Smooth muscle cell (in vitro differentiated cells): ENCODE results near the gene HNRNPUL1. TPM values are rescaled to one million over a fixed set of nuclear protein-coding genes. Genes with fewer than 3 reads are reported as not detected.

Experiments
- DNase-seq: peaks from one replicate; lab custom pipeline; 2025; ENCODE audit not compliant: unreplicated experiment; lab: John Stamatoyannopoulos, UW
- H2AFZ ChIP-seq: fragments of 200-600 bp; sonication (generic); 2 replicates; pipeline ENCODE4 v1.6.0; 2016; ENCODE audit warnings: antibody characterized with exemption, low read depth, mild to moderate bottlenecking
- H3F3A ChIP-seq: fragments of 200-600 bp; sonication (generic); 2 replicates; pipeline ENCODE4 v1.6.0; 2017; ENCODE audit warnings: antibody characterized with exemption, low read depth
- H3K27ac ChIP-seq: fragments of 200-600 bp; sonication (generic); 2 replicates; pipeline ENCODE4 v1.5.1; 2016; ENCODE audit warnings: low read depth, mild to moderate bottlenecking
- H3K27me3 ChIP-seq: fragments of 200-600 bp; sonication (generic); 2 replicates; pipeline ENCODE4 v1.6.1; 2016; ENCODE audit warnings: low read depth, mild to moderate bottlenecking
- H3K36me3 ChIP-seq: fragments of 200-600 bp; sonication (generic); 2 replicates; pipeline ENCODE4 v1.5.1; 2016; ENCODE audit warnings: low read depth
- H3K4me1 ChIP-seq: fragments of 200-600 bp; sonication (generic); 2 replicates; pipeline ENCODE4 v1.5.1; 2016; ENCODE audit warnings: low read depth
- H3K4me2 ChIP-seq: fragments of 200-600 bp; sonication (generic); 2 replicates; pipeline ENCODE4 v1.6.0; 2016; ENCODE audit warnings: mild to moderate bottlenecking
- H3K4me3 ChIP-seq: fragments of 200-600 bp; sonication (generic); 2 replicates; pipeline ENCODE4 v1.5.1; 2016; ENCODE audit warnings: mild to moderate bottlenecking
- H3K79me2 ChIP-seq: fragments of 200-600 bp; sonication (generic); 2 replicates; pipeline ENCODE4 v1.6.0; 2016; ENCODE audit warnings: low read depth, mild to moderate bottlenecking
- H3K9ac ChIP-seq: fragments of 200-600 bp; sonication (generic); 2 replicates; pipeline ENCODE4 v1.6.0; 2016; ENCODE audit warnings: low read depth
- H3K9me3 ChIP-seq: fragments of 200-600 bp; sonication (generic); replicated peaks from 2 replicates; pipeline ENCODE4 v1.5.1; 2016; ENCODE audit warnings: low read depth
- H4K20me1 ChIP-seq: fragments of 200-600 bp; sonication (generic); 2 replicates; pipeline ENCODE4 v1.6.0; 2016; ENCODE audit warnings: low read depth
- WGBS: methylation state at CpG from one replicate; pipeline ENCODE4 v1.1.7; 2016; ENCODE audit warnings: low lambda C conversion rate; 5-methylcytosine and 5-hydroxymethylcytosine counted together
- polyA plus RNA-seq: library from polyadenylated mRNA; unstranded; fragments of >200 nt; fragmentation: Nextera tagmentation; extraction: Ambion mirVana; gene quantifications from 2 replicates; pipeline ENCODE4 v1.2.1, GENCODE V29; 2016
- total RNA-seq: library from RNA; depleted of rRNA; stranded (reverse); fragments of >200 nt; gene quantifications from 2 replicates; pipeline ENCODE4 v1.2.3, GENCODE V29; 2014
- TF ChIP-seq, protein P1 (sequence below): fragments of 200-600 bp; sonication (generic); IDR thresholded peaks from 2 replicates; pipeline ENCODE4 v1.5.1; 2017; ENCODE audit warnings: borderline replicate concordance, mild to moderate bottlenecking, antibody characterized with exemption; ENCODE audit not compliant: insufficient read depth, poor library complexity, severe bottlenecking

The HNRNPUL1 gene
- total and polyA plus RNA-seq, 2 experiments from 2014 or later, result 101 to 125 TPM

DNA sequence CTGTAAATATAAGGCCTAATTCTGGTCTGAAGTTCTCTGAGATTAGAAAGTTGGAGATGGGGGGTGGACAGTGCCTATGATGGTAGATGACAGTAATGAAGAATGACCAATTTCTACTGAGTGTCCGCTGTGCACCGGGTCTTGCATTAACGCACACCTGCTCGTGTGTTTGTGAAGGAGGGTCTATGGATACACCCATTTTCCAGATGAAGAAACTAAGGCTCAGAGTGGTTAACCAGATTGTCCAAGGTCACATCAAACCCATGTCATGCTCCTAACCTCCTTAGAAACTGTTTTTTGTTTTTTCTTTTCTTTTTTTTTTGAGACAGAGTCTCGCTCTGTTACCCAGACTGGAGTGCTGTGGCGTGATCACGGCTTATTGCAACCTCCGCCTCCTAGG lies 31.5 kb upstream of the HNRNPUL1 start:
- Histone ChIP-seq H3K79me2 (peaks cover 3% of the 10 kb centered on the region), H3K36me3 (peaks cover 6% of the 10 kb centered on the region), H3K9me3 (no peaks in the 10 kb centered on the region), H3K9ac (no peak overlapping the region), H3K27ac (no peak overlapping the region), H3K27me3 (no peaks in the 10 kb centered on the region), H4K20me1 (no peaks in the 10 kb centered on the region), H3F3A (peaks cover 4% of the 10 kb centered on the region), H3K4me1 (no peaks in the 10 kb centered on the region), H3K4me3 (no peak overlapping the region), H3K4me2 (no peak overlapping the region), H2AFZ (no peak overlapping the region)
- no peak for DNase-seq
- 96% methylated on average over 8 of the region's 8 CpGs for WGBS
- TF ChIP-seq, protein P1, sequence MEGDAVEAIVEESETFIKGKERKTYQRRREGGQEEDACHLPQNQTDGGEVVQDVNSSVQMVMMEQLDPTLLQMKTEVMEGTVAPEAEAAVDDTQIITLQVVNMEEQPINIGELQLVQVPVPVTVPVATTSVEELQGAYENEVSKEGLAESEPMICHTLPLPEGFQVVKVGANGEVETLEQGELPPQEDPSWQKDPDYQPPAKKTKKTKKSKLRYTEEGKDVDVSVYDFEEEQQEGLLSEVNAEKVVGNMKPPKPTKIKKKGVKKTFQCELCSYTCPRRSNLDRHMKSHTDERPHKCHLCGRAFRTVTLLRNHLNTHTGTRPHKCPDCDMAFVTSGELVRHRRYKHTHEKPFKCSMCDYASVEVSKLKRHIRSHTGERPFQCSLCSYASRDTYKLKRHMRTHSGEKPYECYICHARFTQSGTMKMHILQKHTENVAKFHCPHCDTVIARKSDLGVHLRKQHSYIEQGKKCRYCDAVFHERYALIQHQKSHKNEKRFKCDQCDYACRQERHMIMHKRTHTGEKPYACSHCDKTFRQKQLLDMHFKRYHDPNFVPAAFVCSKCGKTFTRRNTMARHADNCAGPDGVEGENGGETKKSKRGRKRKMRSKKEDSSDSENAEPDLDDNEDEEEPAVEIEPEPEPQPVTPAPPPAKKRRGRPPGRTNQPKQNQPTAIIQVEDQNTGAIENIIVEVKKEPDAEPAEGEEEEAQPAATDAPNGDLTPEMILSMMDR, result no peak

DNA sequence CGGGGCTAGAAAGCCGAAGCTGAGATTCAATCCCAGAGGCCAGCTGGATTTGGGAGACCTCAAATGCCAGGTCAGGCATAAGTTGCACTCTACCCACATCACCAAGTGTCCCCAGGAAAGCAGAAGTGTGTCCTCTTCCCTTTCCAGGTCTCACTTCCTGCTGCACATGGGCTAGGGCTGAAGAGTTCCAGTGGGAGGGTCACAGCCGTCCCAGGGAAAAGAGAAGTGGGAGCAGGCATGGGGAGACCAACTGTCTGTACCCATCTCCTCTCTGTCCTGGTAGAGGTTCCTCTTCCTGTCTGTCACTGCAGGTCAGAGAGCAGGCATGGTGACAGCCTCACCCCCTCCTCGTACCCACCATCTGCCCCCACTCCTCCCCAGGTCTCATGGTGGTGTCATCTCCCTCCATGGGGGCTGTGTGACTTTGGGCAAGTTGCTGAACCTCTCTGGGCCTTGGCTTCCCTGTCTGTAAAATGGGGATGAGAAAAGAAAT lies 30.4 kb upstream of the HNRNPUL1 start:
- Histone ChIP-seq H3F3A (peaks cover 4% of the 10 kb centered on the region), H3K4me2 (no peak overlapping the region), H3K27ac (no peak overlapping the region), H3K36me3 (peaks cover 6% of the 10 kb centered on the region), H3K9me3 (no peaks in the 10 kb centered on the region), H3K9ac (no peak overlapping the region), H4K20me1 (no peaks in the 10 kb centered on the region), H3K79me2 (peaks cover 3% of the 10 kb centered on the region), H3K4me3 (no peak overlapping the region), H3K27me3 (no peaks in the 10 kb centered on the region), H2AFZ (no peak overlapping the region), H3K4me1 (no peaks in the 10 kb centered on the region)
- no peak for DNase-seq
- 94% methylated on average over 4 of the region's 4 CpGs for WGBS
- TF ChIP-seq, protein P1, result no peak

DNA sequence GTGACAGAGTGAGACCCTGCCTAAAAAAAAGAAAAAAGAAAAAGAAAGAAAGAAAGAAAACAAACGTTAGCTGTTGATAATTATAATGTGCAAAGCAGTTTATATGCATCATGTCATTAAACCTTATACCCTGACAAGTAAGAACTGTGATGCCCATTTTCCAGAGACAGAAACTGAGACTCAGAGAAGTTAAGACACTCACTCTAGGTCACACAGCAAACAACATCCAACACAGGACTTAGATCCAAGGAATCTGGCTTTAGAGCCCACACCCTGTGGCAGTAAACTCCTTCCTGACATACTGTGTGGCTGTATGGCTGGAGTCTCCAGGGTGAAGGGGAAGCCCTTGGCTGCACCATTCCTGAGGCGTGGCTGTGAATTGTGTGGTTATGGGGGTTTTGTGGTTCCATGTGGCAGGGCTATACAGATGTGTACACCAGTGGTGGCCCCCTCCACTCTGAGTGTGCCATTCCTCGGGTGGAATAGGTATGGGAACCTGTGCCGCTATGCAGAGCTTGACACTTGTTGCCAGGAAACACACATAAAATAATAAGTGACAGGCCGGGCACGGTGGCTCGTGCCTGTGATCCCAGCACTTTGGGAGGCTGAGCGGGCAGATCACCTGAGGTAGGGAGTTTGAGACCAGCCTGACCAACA lies 29.5 kb upstream of the HNRNPUL1 start:
- TF ChIP-seq, protein P1, result no peak
- Histone ChIP-seq H3K4me2 (no peak overlapping the region), H3F3A (peaks cover 4% of the 10 kb centered on the region), H3K79me2 (no peaks in the 10 kb centered on the region), H3K27ac (no peak overlapping the region), H3K36me3 (peaks cover 6% of the 10 kb centered on the region), H4K20me1 (no peaks in the 10 kb centered on the region), H3K4me3 (no peak overlapping the region), H3K9me3 (no peaks in the 10 kb centered on the region), H3K4me1 (no peaks in the 10 kb centered on the region), H3K9ac (no peak overlapping the region), H2AFZ (no peak overlapping the region), H3K27me3 (no peaks in the 10 kb centered on the region)
- 95% methylated on average over 8 of the region's 8 CpGs for WGBS
- no peak for DNase-seq

DNA sequence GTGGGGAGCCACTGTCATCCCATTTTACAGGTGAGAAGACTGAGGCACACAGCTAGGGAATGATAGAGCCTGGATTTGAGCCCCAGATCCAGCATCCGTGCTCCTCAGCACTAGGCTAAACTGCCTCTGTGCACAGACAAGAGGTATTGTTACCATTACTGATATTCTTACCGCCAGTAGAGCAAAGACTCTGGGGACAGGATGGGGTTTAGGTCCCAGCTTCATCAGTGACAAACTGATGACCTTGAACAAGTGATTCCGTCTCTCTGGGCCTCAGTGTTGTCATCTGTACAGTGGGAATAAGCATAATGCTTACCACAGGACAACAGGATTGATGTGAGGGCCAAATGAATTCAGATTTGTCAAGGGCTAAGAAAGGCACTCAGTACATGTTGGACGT lies 28.7 kb upstream of the HNRNPUL1 start:
- DNase-seq, result no peak
- no peak overlapping the region for H3K27ac ChIP-seq
- H3K36me3 ChIP-seq, result peaks cover 6% of the 10 kb centered on the region
- no peak overlapping the region for H3K4me2 ChIP-seq
- H3F3A ChIP-seq, result peaks cover 4% of the 10 kb centered on the region
- H3K4me3 ChIP-seq, result no peak overlapping the region
- H4K20me1 ChIP-seq, result no peaks in the 10 kb centered on the region
- H3K4me1 ChIP-seq, result no peaks in the 10 kb centered on the region
- no peak overlapping the region for H2AFZ ChIP-seq
- no peaks in the 10 kb centered on the region for H3K79me2 ChIP-seq
- TF ChIP-seq, protein P1, result no peak
- H3K9me3 ChIP-seq, result no peaks in the 10 kb centered on the region
- no peaks in the 10 kb centered on the region for H3K27me3 ChIP-seq
- WGBS, result 96% methylated on average over 4 of the region's 4 CpGs
- no peak overlapping the region for H3K9ac ChIP-seq
